Thyroid gland (tissue), 4 donors: ENCODE results near the gene TCF7L1. TPM values are rescaled to one million over a fixed set of nuclear protein-coding genes. Genes with fewer than 3 reads are reported as not detected.
A peak's percentile ranks its signal among the peaks of the same experiment; 100 is the strongest.

Source experiments
- DNase-seq, 2 donors: peaks; one replicate each; pipeline ENCODE4 v3.0.0-alpha.2; 2019
- H3K27ac ChIP-seq, 3 donors: fragments of 200-600 bp; sonication (generic); 1 replicate in 2 of 3; 2 replicates in 1 of 3; pipeline ENCODE4 v1.5.1; 2016 to 2019; ENCODE audit warnings: mild to moderate bottlenecking in 1 of 3, moderate library complexity in 1 of 3
- H3K27me3 ChIP-seq: fragments of 200-600 bp; sonication (generic); one replicate; pipeline ENCODE4 v1.5.1; 2019
- H3K36me3 ChIP-seq, 2 donors: fragments of 200-600 bp; sonication (generic); one replicate each; pipeline ENCODE4 v1.5.1; 2016 to 2019
- H3K4me1 ChIP-seq, 2 donors: fragments of 200-600 bp; sonication (generic); one replicate each; pipeline ENCODE4 v1.5.1; 2017 to 2019
- H3K4me3 ChIP-seq, 3 donors: fragments of 200-600 bp; sonication (generic); replicated peaks in 1 of 3; 1 replicate in 2 of 3; 2 replicates in 1 of 3; pipeline ENCODE4 v1.5.1; 2016; ENCODE audit warnings: mild to moderate bottlenecking in 1 of 3
- H3K9me3 ChIP-seq: fragments of 200-600 bp; sonication (generic); one replicate; pipeline ENCODE4 v1.5.1; 2017
- CTCF ChIP-seq, 6 experiments: fragments of 200-600 bp in 3 of 6; fragments of 450-650 bp in 3 of 6; sonication (generic) in 3 of 6; IDR thresholded peaks; one replicate each; pipeline ENCODE4 v1.5.1; 2016 to 2019; ENCODE audit warnings: antibody characterized with exemption in 6 of 6, mild to moderate bottlenecking in 2 of 6, inconsistent platforms in 1 of 6, moderate library complexity in 1 of 6
- POLR2A ChIP-seq, 2 donors: fragments of 450-650 bp; IDR thresholded peaks; one replicate each; pipeline ENCODE4 v1.6.1; 2017; ENCODE audit warnings: antibody characterized with exemption in 2 of 2, mild to moderate bottlenecking in 2 of 2, moderate library complexity in 1 of 2
- WGBS, 2 donors: methylation state at CpG; one replicate each; pipeline ENCODE4 v1.1.5; 2017; 5-methylcytosine and 5-hydroxymethylcytosine counted together
- intact Hi-C: fragments of 100-400 bp; cut with DNase I; formaldehyde crosslinking; loops from one replicate; pipeline ENCODE4 v1.15.1; 2023
- total RNA-seq, 4 donors: library from RNA; depleted of rRNA; stranded (reverse); fragments of >200 nt; gene quantifications; one replicate each; pipeline ENCODE4 v1.2.3, GENCODE V29; 2016

TCF7L1 gene
- total RNA-seq, 4 donors from 2014 or later: 3.1 to 12.1 (median 8.7) TPM

- Histone ChIP-seq H3K36me3 (no peaks in the 10 kb centered on the region), H3K4me1 (peaks cover 0 to 13% of the 10 kb centered on the region in 2 donors), H3K4me3 (no peak overlapping the region), H3K9me3 (no peaks in the 10 kb centered on the region), H3K27me3 (no peaks in the 10 kb centered on the region), H3K27ac (peak overlapping the region in 2 of 3 donors; percentile 33 to 60)
- 76 to 83% methylated on average over 4 of the region's 4 CpGs for WGBS, 2 donors
- DNase-seq: no peak
- no peak for TF ChIP-seq POLR2A (IDR thresholded peaks at IDR 0.05)
- TF ChIP-seq CTCF (IDR thresholded peaks at IDR 0.05): no peak
- intact Hi-C loops: no loop called here
Observed at GRCh38 chr2:85291425-85292023, 158.3 kb downstream of the TCF7L1 start.

GRCh38 chr2:85302121-85302520, 168.9 kb downstream of the TCF7L1 start:
- Histone ChIP-seq H3K27me3 (no peaks in the 10 kb centered on the region), H3K27ac (no peak overlapping the region), H3K9me3 (no peaks in the 10 kb centered on the region), H3K4me1 (no peaks in the 10 kb centered on the region), H3K4me3 (no peak overlapping the region), H3K36me3 (peaks cover 24 to 30% of the 10 kb centered on the region in 2 donors)
- no peak for DNase-seq
- TF ChIP-seq POLR2A (IDR thresholded peaks at IDR 0.05): no peak
- TF ChIP-seq CTCF (IDR thresholded peaks at IDR 0.05): no peak
- 91 to 94% methylated on average over 6 of the region's 6 CpGs for WGBS, 2 donors
- intact Hi-C loops: loop anchor here (5.0 kb wide), 1 partner anchor 235 kb away; no protein-coding TSS in a partner anchor

GRCh38 chr2:85303780-85304531, 170.8 kb downstream of the TCF7L1 start:
- intact Hi-C loops: loop anchor here (5.0 kb wide), 1 partner anchor 237 kb away; no protein-coding TSS in a partner anchor
- WGBS, 2 donors: 93% methylated on average over 26 to 28 of the region's 28 CpGs
- Histone ChIP-seq H3K4me3 (no peak overlapping the region), H3K9me3 (no peaks in the 10 kb centered on the region), H3K36me3 (peaks cover 26 to 39% of the 10 kb centered on the region in 2 donors), H3K27ac (no peak overlapping the region), H3K27me3 (no peaks in the 10 kb centered on the region), H3K4me1 (peaks cover 5 to 6% of the 10 kb centered on the region in 2 donors)
- TF ChIP-seq POLR2A (IDR thresholded peaks at IDR 0.05) (no peak), CTCF (IDR thresholded peaks at IDR 0.05) (no peak)
- DNase-seq: no peak

GRCh38 chr2:85307527-85307897, 174.3 kb downstream of the TCF7L1 start:
- H3K27ac ChIP-seq: no peak overlapping the region
- H3K27me3 ChIP-seq: no peaks in the 10 kb centered on the region
- peaks cover 26 to 36% of the 10 kb centered on the region in 2 donors for H3K36me3 ChIP-seq
- no peaks in the 10 kb centered on the region for H3K9me3 ChIP-seq
- peaks cover 14 to 22% of the 10 kb centered on the region in 2 donors for H3K4me1 ChIP-seq
- intact Hi-C loops: no loop called here
- no peak overlapping the region for H3K4me3 ChIP-seq
- DNase-seq: no peak
- 87 to 93% methylated on average over 9 of the region's 9 CpGs for WGBS, 2 donors
- TF ChIP-seq POLR2A (IDR thresholded peaks at IDR 0.05) (no peak), CTCF (IDR thresholded peaks at IDR 0.05) (no peak)

GRCh38 chr2:85308201-85308600, 175.0 kb downstream of the TCF7L1 start:
- peaks cover 26 to 34% of the 10 kb centered on the region in 2 donors for H3K36me3 ChIP-seq
- H3K27me3 ChIP-seq: no peaks in the 10 kb centered on the region
- TF ChIP-seq CTCF (IDR thresholded peaks at IDR 0.05) (no peak), POLR2A (IDR thresholded peaks at IDR 0.05) (no peak)
- no peaks in the 10 kb centered on the region for H3K9me3 ChIP-seq
- intact Hi-C loops: no loop called here
- H3K27ac ChIP-seq: no peak overlapping the region
- 86 to 89% methylated on average over 6 of the region's 6 CpGs for WGBS, 2 donors
- no peak overlapping the region for H3K4me3 ChIP-seq
- peaks cover 14 to 22% of the 10 kb centered on the region in 2 donors for H3K4me1 ChIP-seq
- DNase-seq: no peak
